Activated CD8-positive, alpha-beta memory T cell treated with anti-CD3 and anti-CD28 coated beads, Interleukin-2, amount 50 U/mL, for 4 hours (primary cell): ENCODE data around the gene OLFML2B.
"Not testable (repeated sequence)": the region's sequence is repeated elsewhere in the genome, so short reads cannot be mapped to it uniquely, and the experiment has no call there.

ENCODE experiments used
- DNase-seq: peaks from one replicate; pipeline ENCODE4 v3.0.0-alpha.2; 2020

Gene OLFML2B

GRCh38 chr1:162023547-162024501 is at the start of gene OLFML2B:
OLFML2B (minus strand) TSS chr1:162023869; CDS start chr1:162023430, 439 bp downstream.
- peak; percentile 42 for DNase-seq

- no peak for DNase-seq
Measured at GRCh38 chr1:162072740-162073139, 49.1 kb upstream of the OLFML2B start.

GRCh38 chr1:162070825-162071224 is 47.2 kb upstream of the OLFML2B start:
- no peak for DNase-seq

GRCh38 chr1:162070094-162070748 is 46.6 kb upstream of the OLFML2B start:
- DNase-seq, result peak; percentile 16

- peak; percentile 79 for DNase-seq
Measured at GRCh38 chr1:162069334-162070093, 45.8 kb upstream of the OLFML2B start, which contains the start of gene NOS1AP. NOS1AP (plus strand) TSS chr1:162069691; CDS start chr1:162070178, 487 bp downstream.

- DNase-seq, result no peak
Measured at GRCh38 chr1:162068301-162068700, 44.6 kb upstream of the OLFML2B start.

GRCh38 chr1:162067466-162067865 is 43.8 kb upstream of the OLFML2B start:
- DNase-seq, result no peak

GRCh38 chr1:162066836-162067235 is 43.2 kb upstream of the OLFML2B start:
- not testable (repeated sequence) for DNase-seq

GRCh38 chr1:162065016-162065415 is 41.3 kb upstream of the OLFML2B start:
- DNase-seq, result no peak

- no peak for DNase-seq
Measured at GRCh38 chr1:162062542-162063015, 38.9 kb upstream of the OLFML2B start.

- DNase-seq, result no peak
Measured at GRCh38 chr1:162060314-162060713, 36.6 kb upstream of the OLFML2B start.

- no peak for DNase-seq
Measured at GRCh38 chr1:162059721-162060120, 36.1 kb upstream of the OLFML2B start.

- DNase-seq, result no peak
Measured at GRCh38 chr1:162056579-162056978, 32.9 kb upstream of the OLFML2B start.

GRCh38 chr1:162056043-162056442 is 32.4 kb upstream of the OLFML2B start:
- peak; percentile 40 for DNase-seq

GRCh38 chr1:162055062-162055461 is 31.4 kb upstream of the OLFML2B start:
- DNase-seq, result no peak

GRCh38 chr1:162053949-162054348 is 30.3 kb upstream of the OLFML2B start:
- not testable (repeated sequence) for DNase-seq

- DNase-seq, result no peak
Measured at GRCh38 chr1:162046921-162047320, 23.3 kb upstream of the OLFML2B start.

- DNase-seq, result no peak
Measured at GRCh38 chr1:162042361-162042760, 18.7 kb upstream of the OLFML2B start.

GRCh38 chr1:162040657-162041056 is 17.0 kb upstream of the OLFML2B start:
- DNase-seq, result no peak

- DNase-seq, result no peak
Measured at GRCh38 chr1:162040001-162040400, 16.3 kb upstream of the OLFML2B start.

GRCh38 chr1:162038624-162039023 is 15.0 kb upstream of the OLFML2B start:
- no peak for DNase-seq

- DNase-seq, result no peak
Measured at GRCh38 chr1:162036163-162036562, 12.5 kb upstream of the OLFML2B start.

- no peak for DNase-seq
Measured at GRCh38 chr1:162035241-162035640, 11.6 kb upstream of the OLFML2B start.
